Heart right ventricle (tissue), 16 donors: ENCODE results near the gene XRCC2. TPM values are rescaled to one million over a fixed set of nuclear protein-coding genes. Genes with fewer than 3 reads are reported as not detected.

Source experiments
- ATAC-seq, 8 donors: fragments of 200-7000 bp; cut with Tn5 transposase; one replicate each; pipeline ENCODE4 v1.9.1; 2020; ENCODE audit warnings: mild to moderate bottlenecking in 8 of 8, moderate library complexity in 8 of 8, moderate number of reproducible peaks in 1 of 8
- DNase-seq, 2 donors: peaks; one replicate each; pipeline ENCODE4 v3.0.0-alpha.2; 2020
- H3K27ac ChIP-seq, 10 donors: fragments of 200-600 bp; sonication (generic) in 2 of 10; one replicate each; pipeline versions ENCODE4 v1.5.0 to v1.8.0; 2020 to 2022; ENCODE audit warnings: mild to moderate bottlenecking in 3 of 10
- H3K27me3 ChIP-seq, 7 donors: fragments of 200-600 bp; one replicate each; pipeline ENCODE4 v1.8.0; 2021 to 2022; ENCODE audit warnings: mild to moderate bottlenecking in 2 of 7
- H3K36me3 ChIP-seq, 9 donors: fragments of 200-600 bp; sonication (generic) in 1 of 9; one replicate each; pipeline versions ENCODE4 v1.5.0 to v1.8.0; 2020 to 2022; ENCODE audit warnings: mild to moderate bottlenecking in 2 of 9
- H3K4me1 ChIP-seq, 9 donors: fragments of 200-600 bp; sonication (generic) in 1 of 9; one replicate each; pipeline versions ENCODE4 v1.5.0 to v1.8.0; 2020 to 2022; ENCODE audit warnings: mild to moderate bottlenecking in 4 of 9
- H3K4me3 ChIP-seq, 10 donors: fragments of 200-600 bp; sonication (generic) in 2 of 10; one replicate each; pipeline versions ENCODE4 v1.5.0 to v1.8.0; 2020 to 2022; ENCODE audit warnings: mild to moderate bottlenecking in 7 of 10, moderate library complexity in 2 of 10
- H3K9me3 ChIP-seq, 11 donors: fragments of 200-600 bp in 10 of 11; sonication (generic) in 2 of 11; one replicate each; pipeline versions ENCODE4 v1.5.0 to v1.8.0; 2013 to 2022; ENCODE audit warnings: mild to moderate bottlenecking in 2 of 11, control low read depth in 1 of 11, moderate library complexity in 1 of 11
- WGBS, 2 donors: extraction: QIAGEN DNeasy Blood & Tissue Kit; methylation state at CpG; one replicate each; pipeline ENCODE4 v1.1.7; 2013; ENCODE audit warnings: inconsistent platforms in 1 of 2; 5-methylcytosine and 5-hydroxymethylcytosine counted together
- intact Hi-C, 10 donors: fragments of 100-400 bp; cut with DNase I; formaldehyde crosslinking; loops; one replicate each; pipeline versions ENCODE4 v1.11.1 to v1.14.2; 2022
- polyA plus RNA-seq, 2 donors: library from polyadenylated mRNA; stranded (reverse); fragments of 200-250 nt; gene quantifications; one replicate each; pipeline ENCODE4 v1.2.3, GENCODE V29; 2013
- total RNA-seq, 10 donors: library from RNA; stranded (reverse); fragmentation: NEBNext Ultra II Directional in 3 of 10; extraction: Animal tissue kit (Norgen Biotek cat#: 25700) in 3 of 10; gene quantifications; one replicate each; pipeline versions ENCODE4 v1.2.1 to v1.2.4, GENCODE V29; 2021 to 2023
- TF ChIP-seq, protein P1 (sequence below), 9 donors: fragments of 200-600 bp; sonication (generic) in 2 of 9; IDR thresholded peaks; one replicate each; pipeline versions ENCODE4 v1.5.0 to v1.8.0; 2021 to 2022; ENCODE audit warnings: antibody characterized with exemption in 9 of 9, mild to moderate bottlenecking in 5 of 9, moderate library complexity in 1 of 9
- donor health status: Arrhythmogenic right ventricular cardiomyopathy.
- donor health status: ischemic (EF 13 %, LVEDD 7.1; RV severe dilation, severe dysfunction).
- donor health status: healthy with polysubstance abuse.
- donor health status: DM: no; HTN: yes; CAD: no.
- donor health status: DM: no; HTN: no; CAD: no.
- donor health status: ischemic (EF 25% LVEDD 6.9; RV normal size, moderate dysfunction).
- donor health status: ischemic (EF 25% LVEDD 5.7; RV mildly dilated, moderate dysfunction).
- donor health status: healthy.
- donor health status: DM: yes; HTN: yes; CAD: no.
- donor health status: Ischemic cardiomyopathy.
- donor health status: ischemic (EF 35%, LVEDD 5.7; RV mildly dilated, moderate dysfunction).
- donor health status: nonischemic (EF 11% LVEDD 7.7; RV severe dilation, severe dysfunction).
- donor health status: DM: yes; HTN: yes; CAD: no.
- donor health status: PGD.
- donor health status: ischemic (EF 29% LVEDD 5.4; RV normal size, mild dysfunction).
- donor health status: nonischemic (EF 23%, LVEDD 6.1; RV moderate dilation, normal function).

Gene XRCC2
- total and polyA plus RNA-seq, 12 donors = 0.06 to 0.71 (median 0.46) TPM

- Histone ChIP-seq H3K27ac (no peak overlapping the region), H3K4me1 (no peaks in the 10 kb centered on the region), H3K4me3 (no peak overlapping the region), H3K36me3 (no peaks in the 10 kb centered on the region), H3K9me3 (no peaks in the 10 kb centered on the region), H3K27me3 (no peaks in the 10 kb centered on the region)
- intact Hi-C loops = no loop called here
- DNase-seq (no peak), ATAC-seq (no peak)
- TF ChIP-seq, protein P1, sequence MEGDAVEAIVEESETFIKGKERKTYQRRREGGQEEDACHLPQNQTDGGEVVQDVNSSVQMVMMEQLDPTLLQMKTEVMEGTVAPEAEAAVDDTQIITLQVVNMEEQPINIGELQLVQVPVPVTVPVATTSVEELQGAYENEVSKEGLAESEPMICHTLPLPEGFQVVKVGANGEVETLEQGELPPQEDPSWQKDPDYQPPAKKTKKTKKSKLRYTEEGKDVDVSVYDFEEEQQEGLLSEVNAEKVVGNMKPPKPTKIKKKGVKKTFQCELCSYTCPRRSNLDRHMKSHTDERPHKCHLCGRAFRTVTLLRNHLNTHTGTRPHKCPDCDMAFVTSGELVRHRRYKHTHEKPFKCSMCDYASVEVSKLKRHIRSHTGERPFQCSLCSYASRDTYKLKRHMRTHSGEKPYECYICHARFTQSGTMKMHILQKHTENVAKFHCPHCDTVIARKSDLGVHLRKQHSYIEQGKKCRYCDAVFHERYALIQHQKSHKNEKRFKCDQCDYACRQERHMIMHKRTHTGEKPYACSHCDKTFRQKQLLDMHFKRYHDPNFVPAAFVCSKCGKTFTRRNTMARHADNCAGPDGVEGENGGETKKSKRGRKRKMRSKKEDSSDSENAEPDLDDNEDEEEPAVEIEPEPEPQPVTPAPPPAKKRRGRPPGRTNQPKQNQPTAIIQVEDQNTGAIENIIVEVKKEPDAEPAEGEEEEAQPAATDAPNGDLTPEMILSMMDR (IDR thresholded peaks at IDR 0.05) = no peak
- WGBS, 2 donors = 95 to 97% methylated on average over 5 of the region's 5 CpGs
Observed at GRCh38 chr7:152600266-152600665, 75.7 kb downstream of the XRCC2 start.

DNA sequence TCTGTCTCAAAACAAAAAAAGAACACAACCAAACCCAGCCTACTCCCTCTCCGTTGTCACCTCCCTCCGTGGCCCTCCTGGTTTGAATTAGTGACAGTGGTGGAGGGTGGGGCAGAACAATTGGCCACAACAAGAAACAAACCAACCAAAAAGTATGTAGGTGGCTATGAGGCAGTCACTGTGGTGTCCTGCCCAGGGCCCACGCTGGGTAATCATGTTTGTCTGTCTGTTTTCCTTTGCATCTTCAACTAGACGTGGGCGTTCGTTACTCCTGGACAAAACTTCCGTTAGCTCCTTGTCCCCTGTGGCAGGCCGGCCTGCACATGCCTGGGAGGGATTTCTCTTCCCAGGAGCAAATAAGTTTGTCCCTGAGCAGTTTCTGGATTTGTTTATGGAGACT, 78.4 kb downstream of the XRCC2 start:
- WGBS, 2 donors = 63 to 69% methylated on average over 8 of the region's 8 CpGs
- H3K4me3 ChIP-seq = no peak overlapping the region
- TF ChIP-seq, protein P1 (IDR thresholded peaks at IDR 0.05) = no peak
- H3K9me3 ChIP-seq = no peaks in the 10 kb centered on the region
- no peak overlapping the region for H3K27ac ChIP-seq
- no peaks in the 10 kb centered on the region for H3K27me3 ChIP-seq
- intact Hi-C loops = no loop called here
- ATAC-seq = no peak
- no peaks in the 10 kb centered on the region for H3K36me3 ChIP-seq
- DNase-seq = no peak
- no peaks in the 10 kb centered on the region for H3K4me1 ChIP-seq

DNA sequence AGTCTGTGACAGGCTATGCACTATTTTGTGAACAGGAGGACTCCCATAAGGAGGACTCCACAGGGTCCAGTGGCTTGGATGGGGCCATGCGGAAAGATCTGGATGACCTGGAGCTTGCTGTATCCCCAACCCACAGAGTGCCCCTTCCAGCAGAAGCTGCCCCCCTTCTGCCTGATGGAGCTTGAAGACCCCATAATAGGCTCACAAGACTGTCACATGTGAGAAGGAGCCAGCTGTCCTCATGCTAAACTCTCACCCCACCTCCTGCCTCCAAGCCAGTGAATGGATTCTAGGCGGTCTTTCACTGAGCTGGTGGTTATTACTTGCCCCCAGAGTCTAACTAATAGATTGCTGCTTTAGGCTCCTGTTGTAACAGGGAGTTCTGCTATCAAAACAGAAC, 79.1 kb downstream of the XRCC2 start:
- H3K9me3 ChIP-seq = no peaks in the 10 kb centered on the region
- H3K36me3 ChIP-seq = no peaks in the 10 kb centered on the region
- no peak for DNase-seq
- H3K27ac ChIP-seq = no peak overlapping the region
- intact Hi-C loops = no loop called here
- no peak overlapping the region for H3K4me3 ChIP-seq
- TF ChIP-seq, protein P1 (IDR thresholded peaks at IDR 0.05) = no peak
- H3K27me3 ChIP-seq = no peaks in the 10 kb centered on the region
- H3K4me1 ChIP-seq = no peaks in the 10 kb centered on the region
- no peak for ATAC-seq
- 91 to 94% methylated on average over 2 of the region's 2 CpGs for WGBS, 2 donors

Other genes starting within 250 kb of the XRCC2 start
- 10 to 100 TPM; 31.3 to 54.3 (median 47.5) TPM for gene KMT2C, start 240.1 kb downstream of the XRCC2 start, total RNA-seq
- gene KMT2C, start 240.1 kb downstream of the XRCC2 start, polyA plus RNA-seq = 10 to 100 TPM in 1 of 2 donors, 1 to 10 TPM in 1; 5.5 to 14.6 TPM
- gene ACTR3B, start 83.6 kb upstream of the XRCC2 start, total RNA-seq = 10 to 100 TPM in 4 of 10 donors, 1 to 10 TPM in 6; 5.1 to 16.5 (median 8.7) TPM
- gene ACTR3B, start 83.6 kb upstream of the XRCC2 start, polyA plus RNA-seq = 1 to 10 TPM; 5.5 to 6.0 TPM